Testis (tissue), 2 donors: Measurements from ENCODE around the gene GLIS1.

Experiments used
- POLR2A ChIP-seq: fragments of 450-650 bp; IDR thresholded peaks from one replicate; pipeline ENCODE4 v1.6.1; 2017; ENCODE audit warnings: antibody characterized with exemption, mild to moderate bottlenecking, moderate library complexity
- TF ChIP-seq, protein P1 (sequence below), 3 experiments: fragments of 450-650 bp in 2 of 3; fragments of 200-600 bp in 1 of 3; sonication (generic) in 1 of 3; IDR thresholded peaks; one replicate each; pipeline ENCODE4 v1.5.1; 2016 to 2019; ENCODE audit warnings: antibody characterized with exemption in 3 of 3, mild to moderate bottlenecking in 2 of 3, moderate library complexity in 1 of 3

DNA sequence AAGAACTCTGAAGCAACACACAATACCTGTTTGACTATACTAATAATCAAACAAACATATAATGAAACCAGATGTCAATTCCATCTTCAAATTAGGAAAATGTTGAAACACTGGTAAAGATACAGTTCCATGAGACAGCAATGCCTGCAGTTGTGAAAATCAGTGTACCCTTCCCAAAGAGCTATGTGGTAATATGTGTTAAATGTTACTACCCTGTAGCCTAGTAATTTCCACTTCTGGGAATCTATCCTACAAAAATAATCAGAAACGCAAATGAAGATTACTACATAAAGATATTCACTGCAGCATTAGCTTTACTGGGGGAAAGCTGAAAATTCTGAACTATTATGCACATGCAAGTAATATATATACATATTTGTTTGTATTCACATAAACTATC, 16.9 kb downstream of the GLIS1 start:
- TF ChIP-seq, protein P1, sequence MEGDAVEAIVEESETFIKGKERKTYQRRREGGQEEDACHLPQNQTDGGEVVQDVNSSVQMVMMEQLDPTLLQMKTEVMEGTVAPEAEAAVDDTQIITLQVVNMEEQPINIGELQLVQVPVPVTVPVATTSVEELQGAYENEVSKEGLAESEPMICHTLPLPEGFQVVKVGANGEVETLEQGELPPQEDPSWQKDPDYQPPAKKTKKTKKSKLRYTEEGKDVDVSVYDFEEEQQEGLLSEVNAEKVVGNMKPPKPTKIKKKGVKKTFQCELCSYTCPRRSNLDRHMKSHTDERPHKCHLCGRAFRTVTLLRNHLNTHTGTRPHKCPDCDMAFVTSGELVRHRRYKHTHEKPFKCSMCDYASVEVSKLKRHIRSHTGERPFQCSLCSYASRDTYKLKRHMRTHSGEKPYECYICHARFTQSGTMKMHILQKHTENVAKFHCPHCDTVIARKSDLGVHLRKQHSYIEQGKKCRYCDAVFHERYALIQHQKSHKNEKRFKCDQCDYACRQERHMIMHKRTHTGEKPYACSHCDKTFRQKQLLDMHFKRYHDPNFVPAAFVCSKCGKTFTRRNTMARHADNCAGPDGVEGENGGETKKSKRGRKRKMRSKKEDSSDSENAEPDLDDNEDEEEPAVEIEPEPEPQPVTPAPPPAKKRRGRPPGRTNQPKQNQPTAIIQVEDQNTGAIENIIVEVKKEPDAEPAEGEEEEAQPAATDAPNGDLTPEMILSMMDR (IDR thresholded peaks at IDR 0.05) = no peak
- no peak for TF ChIP-seq POLR2A
